ENCODE data around the gene PPP4R3C.
"Not testable (repeated sequence)": the region's sequence is repeated elsewhere in the genome, so short reads cannot be mapped to it uniquely, and the experiment has no call there.

Gene PPP4R3C

GRCh38 chrX:27463187-27463586, at the start of gene PPP4R3C:
TSS of gene PPP4R3C (minus strand) at chrX:27463341. CDS start at chrX:27463296, 45 bp downstream.
- no peak within 1 kb of the TSS for H3K27ac ChIP-seq
- TF ChIP-seq, protein P1, sequence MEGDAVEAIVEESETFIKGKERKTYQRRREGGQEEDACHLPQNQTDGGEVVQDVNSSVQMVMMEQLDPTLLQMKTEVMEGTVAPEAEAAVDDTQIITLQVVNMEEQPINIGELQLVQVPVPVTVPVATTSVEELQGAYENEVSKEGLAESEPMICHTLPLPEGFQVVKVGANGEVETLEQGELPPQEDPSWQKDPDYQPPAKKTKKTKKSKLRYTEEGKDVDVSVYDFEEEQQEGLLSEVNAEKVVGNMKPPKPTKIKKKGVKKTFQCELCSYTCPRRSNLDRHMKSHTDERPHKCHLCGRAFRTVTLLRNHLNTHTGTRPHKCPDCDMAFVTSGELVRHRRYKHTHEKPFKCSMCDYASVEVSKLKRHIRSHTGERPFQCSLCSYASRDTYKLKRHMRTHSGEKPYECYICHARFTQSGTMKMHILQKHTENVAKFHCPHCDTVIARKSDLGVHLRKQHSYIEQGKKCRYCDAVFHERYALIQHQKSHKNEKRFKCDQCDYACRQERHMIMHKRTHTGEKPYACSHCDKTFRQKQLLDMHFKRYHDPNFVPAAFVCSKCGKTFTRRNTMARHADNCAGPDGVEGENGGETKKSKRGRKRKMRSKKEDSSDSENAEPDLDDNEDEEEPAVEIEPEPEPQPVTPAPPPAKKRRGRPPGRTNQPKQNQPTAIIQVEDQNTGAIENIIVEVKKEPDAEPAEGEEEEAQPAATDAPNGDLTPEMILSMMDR (conservative IDR thresholded peaks at IDR 0.05) = no peak
- TF ChIP-seq ZFX (IDR thresholded peaks at IDR 0.05) = no peak

DNA sequence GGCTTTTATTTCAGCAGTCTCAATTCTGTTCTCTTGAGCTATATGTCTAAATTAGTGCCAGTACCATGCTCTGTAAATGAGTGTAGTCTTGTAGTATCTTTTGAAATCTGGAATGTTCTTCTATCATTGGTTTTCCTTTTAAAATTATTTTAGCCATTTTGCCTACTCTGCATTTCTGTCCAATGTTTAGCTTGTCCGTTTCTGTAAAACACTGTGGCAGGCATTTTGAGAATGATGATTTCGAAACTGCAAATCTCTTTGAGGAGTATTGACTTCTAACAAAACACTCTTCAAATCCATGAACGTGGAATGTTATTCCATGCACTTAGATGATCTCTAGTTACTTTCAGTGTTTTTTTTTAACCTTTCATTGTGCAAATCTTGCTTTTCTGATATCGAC, 28.3 kb upstream of the PPP4R3C start:
- TF ChIP-seq, protein P1 (conservative IDR thresholded peaks at IDR 0.05) = no peak
- no peak for TF ChIP-seq ZFX (IDR thresholded peaks at IDR 0.05)
- H3K27ac ChIP-seq = no peak overlapping the region

- TF ChIP-seq, protein P1 (conservative IDR thresholded peaks at IDR 0.05) = no peak
- TF ChIP-seq ZFX (IDR thresholded peaks at IDR 0.05) = no peak
- no peak overlapping the region for H3K27ac ChIP-seq
Observed at GRCh38 chrX:27466051-27466450, 2.9 kb upstream of the PPP4R3C start.

DNA sequence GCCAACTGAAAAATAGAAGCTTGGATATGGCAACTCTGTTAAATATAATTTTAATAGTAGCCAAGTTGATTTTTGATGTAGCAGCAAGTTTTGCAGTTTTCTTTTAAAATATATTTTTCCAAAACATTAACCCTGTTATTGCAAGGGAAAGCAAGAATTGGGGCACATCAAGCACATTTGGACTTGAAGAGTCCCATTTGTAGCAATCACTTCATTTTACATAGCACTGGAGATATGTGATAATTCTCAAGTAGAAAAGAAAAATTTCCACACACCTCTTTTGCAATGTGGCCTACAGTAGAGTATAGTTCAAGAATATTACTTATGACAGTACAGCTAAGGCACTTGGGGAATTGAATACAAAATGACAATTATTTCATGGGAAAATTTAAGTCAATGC, 1.9 kb upstream of the PPP4R3C start:
- TF ChIP-seq, protein P1 (conservative IDR thresholded peaks at IDR 0.05) = no peak
- TF ChIP-seq ZFX (IDR thresholded peaks at IDR 0.05) = no peak
- no peak overlapping the region for H3K27ac ChIP-seq

DNA sequence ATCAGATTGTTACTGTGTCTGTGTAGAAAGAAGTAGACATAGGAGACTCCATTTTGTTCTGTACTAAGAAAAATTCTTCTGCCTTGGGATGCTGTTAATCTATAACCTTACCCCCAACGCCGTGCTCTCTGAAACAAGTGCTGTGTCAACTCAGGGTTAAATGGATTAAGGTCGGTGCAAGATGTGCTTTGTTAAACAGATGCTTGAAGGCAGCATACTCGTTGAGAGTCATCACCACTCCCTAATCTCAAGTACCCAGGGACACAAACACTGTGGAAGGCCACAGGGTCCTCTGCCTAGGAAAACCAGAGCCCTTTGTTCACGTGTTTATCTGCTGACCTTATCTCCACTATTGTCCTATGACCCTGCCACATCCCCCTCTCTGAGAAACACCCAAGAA, 4.0 kb downstream of the PPP4R3C start:
- H3K27ac ChIP-seq = not testable (repeated sequence)

GRCh38 chrX:27458544-27458943, 4.6 kb downstream of the PPP4R3C start:
- H3K27ac ChIP-seq = not testable (repeated sequence)

GRCh38 chrX:27451324-27451723, 11.8 kb downstream of the PPP4R3C start:
- no peak overlapping the region for H3K27ac ChIP-seq
- TF ChIP-seq, protein P1 (conservative IDR thresholded peaks at IDR 0.05) = no peak
- no peak for TF ChIP-seq ZFX (IDR thresholded peaks at IDR 0.05)

DNA sequence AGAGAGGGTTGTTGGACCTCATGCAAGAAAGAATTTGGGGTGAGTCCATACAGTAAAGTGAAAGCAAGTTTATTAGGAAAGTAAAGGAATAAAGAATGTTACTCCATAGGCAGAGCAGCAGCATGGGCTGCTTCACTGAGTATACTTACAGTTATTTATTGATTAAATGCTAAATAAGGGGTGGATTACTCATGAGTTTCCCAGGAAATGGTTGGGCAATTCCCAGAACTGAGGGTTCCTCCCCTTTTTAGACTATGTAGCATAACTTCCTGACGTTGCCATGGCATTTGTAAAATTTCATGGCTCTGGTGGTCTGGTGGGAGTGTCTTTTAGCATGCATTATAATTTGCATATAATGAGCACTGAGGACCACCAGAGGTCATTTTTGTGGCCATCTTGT, 16.7 kb downstream of the PPP4R3C start:
- no peak overlapping the region for H3K27ac ChIP-seq
- TF ChIP-seq ZFX (IDR thresholded peaks at IDR 0.05) = no peak
- TF ChIP-seq, protein P1 (conservative IDR thresholded peaks at IDR 0.05) = no peak

GRCh38 chrX:27445438-27445837, 17.7 kb downstream of the PPP4R3C start:
- TF ChIP-seq, protein P1 (conservative IDR thresholded peaks at IDR 0.05) = no peak
- H3K27ac ChIP-seq = no peak overlapping the region
